ENCODE results near the gene SPOCK2. TPM values are rescaled to one million over a fixed set of nuclear protein-coding genes. Genes with fewer than 3 reads are reported as not detected.

Gene SPOCK2
- total and polyA plus RNA-seq, 2 donors (not counting 1 experiment from before 2014, with no cell fraction given) = 39.1 to 139 TPM

GRCh38 chr10:72074574-72075375 is 13.6 kb downstream of the SPOCK2 start:
- no peak overlapping the region for H3K9ac ChIP-seq (ENCODE audit: low read length)
- Mint-ChIP-seq H3K27me3 (no peaks in the 10 kb centered on the region), H3K4me1 (peaks cover 41% of the 10 kb centered on the region), H3K4me3 (no peak overlapping the region), H3K9me3 (ENCODE audit: insufficient read depth) (no peaks in the 10 kb centered on the region), H3K27ac (peak overlapping the region; percentile 41)
- H3K9me3 ChIP-seq (ENCODE audit: control extremely low read depth in 1 of 3, control insufficient read depth in 2 of 3, insufficient read depth in 1 of 3, low read length in 2 of 3) = peaks cover 0 to 7% (median 0%) of the 10 kb centered on the region in 3 donors
- H3K79me2 ChIP-seq (ENCODE audit: control insufficient read depth, insufficient read depth, low read length) = peaks cover 26% of the 10 kb centered on the region
- intact Hi-C loops (cut with micrococcal nuclease) = no loop called here
- ATAC-seq (ENCODE audit: low read depth) = no peak
- no peak overlapping the region for H3K4me3 ChIP-seq (ENCODE audit: control extremely low read depth in 1 of 5, extremely low read depth in 1 of 5, insufficient read depth in 1 of 5, low read depth in 2 of 5, low read length in 4 of 5)
- TF ChIP-seq EZH2 (IDR thresholded peaks at IDR 0.05; ENCODE audit: borderline replicate concordance, insufficient read depth, low read depth, low read length, poor library complexity, severe bottlenecking) = no peak
- TF ChIP-seq, protein P1, sequence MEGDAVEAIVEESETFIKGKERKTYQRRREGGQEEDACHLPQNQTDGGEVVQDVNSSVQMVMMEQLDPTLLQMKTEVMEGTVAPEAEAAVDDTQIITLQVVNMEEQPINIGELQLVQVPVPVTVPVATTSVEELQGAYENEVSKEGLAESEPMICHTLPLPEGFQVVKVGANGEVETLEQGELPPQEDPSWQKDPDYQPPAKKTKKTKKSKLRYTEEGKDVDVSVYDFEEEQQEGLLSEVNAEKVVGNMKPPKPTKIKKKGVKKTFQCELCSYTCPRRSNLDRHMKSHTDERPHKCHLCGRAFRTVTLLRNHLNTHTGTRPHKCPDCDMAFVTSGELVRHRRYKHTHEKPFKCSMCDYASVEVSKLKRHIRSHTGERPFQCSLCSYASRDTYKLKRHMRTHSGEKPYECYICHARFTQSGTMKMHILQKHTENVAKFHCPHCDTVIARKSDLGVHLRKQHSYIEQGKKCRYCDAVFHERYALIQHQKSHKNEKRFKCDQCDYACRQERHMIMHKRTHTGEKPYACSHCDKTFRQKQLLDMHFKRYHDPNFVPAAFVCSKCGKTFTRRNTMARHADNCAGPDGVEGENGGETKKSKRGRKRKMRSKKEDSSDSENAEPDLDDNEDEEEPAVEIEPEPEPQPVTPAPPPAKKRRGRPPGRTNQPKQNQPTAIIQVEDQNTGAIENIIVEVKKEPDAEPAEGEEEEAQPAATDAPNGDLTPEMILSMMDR (IDR thresholded peaks at IDR 0.05) = no peak
- peaks cover 52% of the 10 kb centered on the region for H4K20me1 ChIP-seq (ENCODE audit: control insufficient read depth, insufficient read depth, low read length, poor library complexity, severe bottlenecking)
- CTCF ChIA-PET = no interaction called here
- H3K27me3 ChIP-seq (replicated peaks in 1 of 4; ENCODE audit: control extremely low read depth in 1 of 4, control insufficient read depth in 3 of 4, insufficient read depth in 4 of 4, low read length in 3 of 4) = no peaks in the 10 kb centered on the region
- DNase-seq = no peak
- H3K36me3 ChIP-seq (replicated peaks in 1 of 2; ENCODE audit: control extremely low read depth in 1 of 2, control insufficient read depth in 1 of 2, extremely low read depth in 1 of 2, insufficient read depth in 2 of 2, low read length in 1 of 2) = peaks cover 0 to 49% of the 10 kb centered on the region in 2 experiments
- WGBS (ENCODE audit: insufficient coverage) = 77% methylated on average over 14 of the region's 18 CpGs
- POLR2A ChIA-PET = no interaction called here
- H3K27ac ChIP-seq (ENCODE audit: low read length in 2 of 2) = no peak overlapping the region
- no peak overlapping the region for H3K4me2 ChIP-seq (replicated peaks; ENCODE audit: low read depth, low read length, poor library complexity, severe bottlenecking)
- peaks cover 25 to 31% of the 10 kb centered on the region in 2 donors for H3K4me1 ChIP-seq (ENCODE audit: control insufficient read depth in 2 of 2, insufficient read depth in 2 of 2, low read length in 2 of 2)
- no peak overlapping the region for H2AFZ ChIP-seq (ENCODE audit: insufficient read depth, low read depth, low read length, poor library complexity, severe bottlenecking)

Measured in B cell (primary cell).